ENCODE measurements around the gene AP1S1. TPM values are rescaled to one million over a fixed set of nuclear protein-coding genes. Genes with fewer than 3 reads are reported as not detected.
A peak's percentile ranks its signal among the peaks of the same experiment; 100 is the strongest.
"Not testable (repeated sequence)": the region's sequence is repeated elsewhere in the genome, so short reads cannot be mapped to it uniquely, and the experiment has no call there.

Gene AP1S1
- total and polyA plus RNA-seq, 2 donors, result 40.8 to 41.0 TPM

- Histone ChIP-seq H3K36me3 (ENCODE audit: insufficient read depth) (no peaks in the 10 kb centered on the region), H3K4me1 (ENCODE audit: insufficient read depth) (no peaks in the 10 kb centered on the region), H3K4me3 (ENCODE audit: low read depth, low read length) (no peak overlapping the region), H3K27ac (ENCODE audit: low read depth) (no peak overlapping the region)
- DNase-seq (ENCODE audit: extremely low spot score), result no peak
- 96% methylated on average over 3 of the region's 3 CpGs for WGBS
These were observed 24.6 kb upstream of the AP1S1 start for GRCh38 chr7:101129603-101130117.

- not testable (repeated sequence) for H3K4me1 ChIP-seq (ENCODE audit: insufficient read depth); DNase-seq (ENCODE audit: extremely low spot score); H3K4me3 ChIP-seq (ENCODE audit: low read depth, low read length); H3K27ac ChIP-seq (ENCODE audit: low read depth); H3K36me3 ChIP-seq (ENCODE audit: insufficient read depth)
- WGBS, result 86% methylated on average over 18 of the region's 18 CpGs
These were observed 21.4 kb upstream of the AP1S1 start for GRCh38 chr7:101132626-101133600.

GRCh38 chr7:101133621-101134398 lies 20.5 kb upstream of the AP1S1 start:
- Histone ChIP-seq H3K4me3 (ENCODE audit: low read depth, low read length) (no peak overlapping the region), H3K36me3 (ENCODE audit: insufficient read depth) (no peaks in the 10 kb centered on the region), H3K27ac (ENCODE audit: low read depth) (no peak overlapping the region), H3K4me1 (ENCODE audit: insufficient read depth) (peaks cover 1% of the 10 kb centered on the region)
- WGBS, result 86% methylated on average over 15 of the region's 15 CpGs
- no peak for DNase-seq (ENCODE audit: extremely low spot score)

- Histone ChIP-seq H3K4me3 (ENCODE audit: low read depth, low read length) (no peak overlapping the region), H3K4me1 (ENCODE audit: insufficient read depth) (peaks cover 1% of the 10 kb centered on the region), H3K27ac (ENCODE audit: low read depth) (no peak overlapping the region), H3K36me3 (ENCODE audit: insufficient read depth) (no peaks in the 10 kb centered on the region)
- 75% methylated on average over 6 of the region's 6 CpGs for WGBS
- no peak for DNase-seq (ENCODE audit: extremely low spot score)
These were observed 19.8 kb upstream of the AP1S1 start for GRCh38 chr7:101134399-101134980.

- WGBS, result 77% methylated on average over 9 of the region's 9 CpGs
- Histone ChIP-seq H3K27ac (ENCODE audit: low read depth) (no peak overlapping the region), H3K4me1 (ENCODE audit: insufficient read depth) (peaks cover 1% of the 10 kb centered on the region), H3K36me3 (ENCODE audit: insufficient read depth) (no peaks in the 10 kb centered on the region), H3K4me3 (ENCODE audit: low read depth, low read length) (no peak overlapping the region)
- no peak for DNase-seq (ENCODE audit: extremely low spot score)
These were observed 16.5 kb upstream of the AP1S1 start for GRCh38 chr7:101137651-101138212.

- H3K27ac ChIP-seq (ENCODE audit: low read depth), result no peak overlapping the region
- H3K4me3 ChIP-seq (ENCODE audit: low read depth, low read length), result no peak overlapping the region
- no peak for DNase-seq (ENCODE audit: extremely low spot score)
- 9% methylated on average over 16 of the region's 16 CpGs for WGBS
- peaks cover 1% of the 10 kb centered on the region for H3K4me1 ChIP-seq (ENCODE audit: insufficient read depth)
- no peaks in the 10 kb centered on the region for H3K36me3 ChIP-seq (ENCODE audit: insufficient read depth)
These were observed 15.9 kb upstream of the AP1S1 start for GRCh38 chr7:101138213-101138870.

GRCh38 chr7:101140339-101140699 lies 14.0 kb upstream of the AP1S1 start:
- H3K27ac ChIP-seq (ENCODE audit: low read depth), result no peak overlapping the region
- DNase-seq (ENCODE audit: extremely low spot score), result no peak
- H3K36me3 ChIP-seq (ENCODE audit: insufficient read depth), result no peaks in the 10 kb centered on the region
- peaks cover 1% of the 10 kb centered on the region for H3K4me1 ChIP-seq (ENCODE audit: insufficient read depth)
- 20% methylated on average over 3 of the region's 3 CpGs for WGBS
- H3K4me3 ChIP-seq (ENCODE audit: low read depth, low read length), result no peak overlapping the region

GRCh38 chr7:101140746-101141382 lies 13.4 kb upstream of the AP1S1 start:
- H3K4me1 ChIP-seq (ENCODE audit: insufficient read depth), result peaks cover 1% of the 10 kb centered on the region
- no peak overlapping the region for H3K4me3 ChIP-seq (ENCODE audit: low read depth, low read length)
- WGBS, result 86% methylated on average over 4 of the region's 4 CpGs
- DNase-seq (ENCODE audit: extremely low spot score), result no peak
- no peaks in the 10 kb centered on the region for H3K36me3 ChIP-seq (ENCODE audit: insufficient read depth)
- H3K27ac ChIP-seq (ENCODE audit: low read depth), result no peak overlapping the region

- no peak for DNase-seq (ENCODE audit: extremely low spot score)
- Histone ChIP-seq H3K27ac (ENCODE audit: low read depth) (no peak overlapping the region), H3K4me1 (ENCODE audit: insufficient read depth) (no peaks in the 10 kb centered on the region), H3K36me3 (ENCODE audit: insufficient read depth) (no peaks in the 10 kb centered on the region), H3K4me3 (ENCODE audit: low read depth, low read length) (no peak overlapping the region)
- 78% methylated on average over 2 of the region's 2 CpGs for WGBS
These were observed 2.2 kb upstream of the AP1S1 start for GRCh38 chr7:101151908-101152651.

GRCh38 chr7:101154693-101155102 lies 422 bp downstream of the AP1S1 start:
- H3K27ac ChIP-seq (ENCODE audit: low read depth), result no peak overlapping the region
- H3K4me3 ChIP-seq (ENCODE audit: low read depth, low read length), result peak overlapping the region; percentile 82
- no peaks in the 10 kb centered on the region for H3K36me3 ChIP-seq (ENCODE audit: insufficient read depth)
- H3K4me1 ChIP-seq (ENCODE audit: insufficient read depth), result no peaks in the 10 kb centered on the region
- no peak for DNase-seq (ENCODE audit: extremely low spot score)
- under 1% methylated on average over 34 of the region's 34 CpGs for WGBS

GRCh38 chr7:101155303-101155702 lies 1.0 kb downstream of the AP1S1 start:
- Histone ChIP-seq H3K27ac (ENCODE audit: low read depth) (no peak overlapping the region), H3K4me1 (ENCODE audit: insufficient read depth) (no peaks in the 10 kb centered on the region), H3K36me3 (ENCODE audit: insufficient read depth) (peaks cover 2% of the 10 kb centered on the region), H3K4me3 (ENCODE audit: low read depth, low read length) (peak overlapping the region; percentile 82)
- 53% methylated on average over 4 of the region's 4 CpGs for WGBS
- no peak for DNase-seq (ENCODE audit: extremely low spot score)

- Histone ChIP-seq H3K36me3 (ENCODE audit: insufficient read depth) (peaks cover 2% of the 10 kb centered on the region), H3K4me3 (ENCODE audit: low read depth, low read length) (no peak overlapping the region), H3K27ac (ENCODE audit: low read depth) (no peak overlapping the region), H3K4me1 (ENCODE audit: insufficient read depth) (no peaks in the 10 kb centered on the region)
- no peak for DNase-seq (ENCODE audit: extremely low spot score)
- WGBS, result 70% methylated on average over 6 of the region's 6 CpGs
These were observed 2.0 kb downstream of the AP1S1 start for GRCh38 chr7:101156277-101156676.

Data from urinary bladder (tissue), 4 donors.